HepG2 (cell line): ENCODE data around the gene PYGO2. TPM values are rescaled to one million over a fixed set of nuclear protein-coding genes. Genes with fewer than 3 reads are reported as not detected.

Experiments
- ATAC-seq: fragments of 200-7000 bp; cut with Tn5 transposase; 3 replicates; pipeline ENCODE4 v1.9.1; 2020; ENCODE audit warnings: mild to moderate bottlenecking, moderate library complexity
- BruUV-seq: library from RNA; stranded (reverse); fragments of 400-500 nt; replicated peaks from 2 replicates; lab custom pipeline; 2021; lab: Mats Ljungman, UMichigan
- CTCF ChIA-PET: fragments of 300-600 bp; formaldehyde crosslinking; extraction: SDS; loops from one replicate; lab custom pipeline; 2021; ENCODE audit warnings: low total read pairs, inconsistent platforms, low intra/inter-chr PET ratio; lab: Yijun Ruan, JAX
- POLR2A ChIA-PET: fragments of 350-600 bp; sonication (Branson Sonifier 250); formaldehyde crosslinking; loops from one replicate; lab custom pipeline; 2020; ENCODE audit warnings: antibody characterized with exemption, inconsistent platforms; lab: Yijun Ruan, JAX
- DNase-seq: peaks from one replicate; pipeline ENCODE4 v3.0.0-alpha.2; 2015; ENCODE audit warnings: low spot score
- FAIRE-seq: peaks from 3 replicates; lab custom pipeline; 2011; peaks lifted over from hg19 to GRCh38; lab: Jason Lieb, UNC
- H2AFZ ChIP-seq: one replicate; pipeline ENCODE4 v1.6.1; 2011; ENCODE audit warnings: low read length, inconsistent platforms
- H3K27ac ChIP-seq: fragments of 300-600 bp; 3 replicates; pipeline ENCODE4 v1.8.0; 2011; ENCODE audit warnings: mixed run types, mild to moderate bottlenecking, mixed read lengths, low read length, inconsistent platforms; ENCODE audit not compliant: insufficient read depth; ENCODE audit errors: extremely low read length
- H3K27me3 ChIP-seq, 2 experiments: fragments of 200-600 bp in 1 of 2; 2 replicates in 1 of 2; 3 replicates in 1 of 2; pipeline versions ENCODE4 v1.6.0 to v1.8.0; 2011; ENCODE audit warnings: low read length in 2 of 2, mild to moderate bottlenecking in 2 of 2, moderate library complexity in 2 of 2, inconsistent platforms in 1 of 2; ENCODE audit not compliant: insufficient read depth in 2 of 2, control insufficient read depth in 1 of 2
- H3K36me3 ChIP-seq, 2 experiments: fragments of 200-600 bp in 1 of 2; replicated peaks in 1 of 2; 2 replicates in 1 of 2; 3 replicates in 1 of 2; pipeline versions ENCODE4 v1.5.1 to v1.8.0; 2011; ENCODE audit warnings: low read length in 2 of 2, inconsistent platforms in 1 of 2; ENCODE audit not compliant: insufficient read depth in 2 of 2, control insufficient read depth in 1 of 2
- H3K4me1 ChIP-seq: 2 replicates; pipeline ENCODE4 v1.5.1; 2012; ENCODE audit warnings: low read length, inconsistent platforms; ENCODE audit not compliant: insufficient read depth
- H3K4me2 ChIP-seq: 2 replicates; pipeline ENCODE4 v1.6.0; 2011; ENCODE audit warnings: low read depth, low read length, inconsistent platforms
- H3K4me3 ChIP-seq, 3 experiments: fragments of 200-600 bp in 1 of 3; sonication (generic), shearing (Covaris generic) in 1 of 3; replicated peaks in 1 of 3; 2 replicates each; pipeline ENCODE4 v1.5.1; 2011 to 2016; ENCODE audit warnings: low read length in 3 of 3, inconsistent platforms in 2 of 3, low read depth in 2 of 3, mild to moderate bottlenecking in 2 of 3, control low read depth in 1 of 3, mixed read lengths in 1 of 3; ENCODE audit not compliant: insufficient read depth in 1 of 3
- H3K79me2 ChIP-seq: one replicate; pipeline ENCODE4 v1.6.1; 2011; ENCODE audit warnings: low read length, inconsistent platforms; ENCODE audit not compliant: insufficient read depth
- H3K9ac ChIP-seq: 2 replicates; pipeline ENCODE4 v1.6.0; 2011; ENCODE audit warnings: mild to moderate bottlenecking, low read depth, low read length, inconsistent platforms; ENCODE audit not compliant: insufficient read depth
- H3K9me3 ChIP-seq: 2 replicates; pipeline ENCODE4 v1.5.1; 2012; ENCODE audit warnings: mild to moderate bottlenecking, low read length
- H4K20me1 ChIP-seq: 2 replicates; pipeline ENCODE4 v1.6.0; 2011; ENCODE audit warnings: inconsistent platforms, mild to moderate bottlenecking, low read length, moderate library complexity; ENCODE audit not compliant: insufficient read depth
- BRCA1 ChIP-seq: sonication (generic); formaldehyde crosslinking; IDR thresholded peaks from 2 replicates; pipeline ENCODE4 v1.4.0; 2020; ENCODE audit warnings: missing genetic modification reagents
- BRD4 ChIP-seq: sonication (generic); formaldehyde crosslinking; IDR thresholded peaks from 2 replicates; pipeline ENCODE4 v1.4.0; 2020; ENCODE audit warnings: missing genetic modification reagents
- CCDC6 ChIP-seq: sonication (generic); formaldehyde crosslinking; IDR thresholded peaks from 2 replicates; pipeline ENCODE4 v1.8.1; 2022; ENCODE audit warnings: mild to moderate bottlenecking, missing genetic modification reagents, moderate library complexity
- ETV6 ChIP-seq: sonication (generic); formaldehyde crosslinking; conservative IDR thresholded peaks from 2 replicates; pipeline ENCODE4 v1.4.0; 2020; ENCODE audit warnings: missing genetic modification reagents
- FOXJ3 ChIP-seq: sonication (generic); formaldehyde crosslinking; IDR thresholded peaks from 2 replicates; pipeline ENCODE4 v1.4.0; 2020; ENCODE audit warnings: missing genetic modification reagents, mild to moderate bottlenecking, borderline replicate concordance
- HOXA5 ChIP-seq: sonication (generic); formaldehyde crosslinking; IDR thresholded peaks from 2 replicates; pipeline ENCODE4 v1.4.0; 2020; ENCODE audit warnings: missing genetic modification reagents
- KLF16 ChIP-seq, 2 experiments: sonication (generic) in 1 of 2; formaldehyde crosslinking in 1 of 2; IDR thresholded peaks; 2 replicates each; pipeline versions ENCODE4 v1.6.1 to v1.8.0; 2016 to 2023; ENCODE audit warnings: missing genetic modification reagents in 2 of 2, missing compliant biosample characterization in 1 of 2
- MEIS2 ChIP-seq: sonication (generic); formaldehyde crosslinking; IDR thresholded peaks from 2 replicates; pipeline ENCODE4 v1.9.0; 2021; ENCODE audit warnings: mild to moderate bottlenecking, missing genetic modification reagents
- MXI1 ChIP-seq: IDR thresholded peaks from 3 replicates; pipeline ENCODE4 v1.6.1; 2012; ENCODE audit warnings: low read depth, low read length, inconsistent platforms, borderline replicate concordance
- SAP130 ChIP-seq: IDR thresholded peaks from 2 replicates; pipeline ENCODE4 v1.6.1; 2016; ENCODE audit warnings: low read depth
- SNAPC5 ChIP-seq: sonication (generic); formaldehyde crosslinking; IDR thresholded peaks from 2 replicates; pipeline ENCODE4 v1.8.1; 2023; ENCODE audit warnings: mild to moderate bottlenecking, missing genetic modification reagents, borderline replicate concordance
- ZC3H4 ChIP-seq: sonication (generic); formaldehyde crosslinking; IDR thresholded peaks from 2 replicates; pipeline ENCODE4 v1.4.0; 2020; ENCODE audit warnings: missing genetic modification reagents, borderline replicate concordance
- ZFP37 ChIP-seq: sonication (generic); formaldehyde crosslinking; IDR thresholded peaks from 2 replicates; pipeline ENCODE4 v1.4.0; 2020; ENCODE audit warnings: missing genetic modification reagents, borderline replicate concordance
- ZNF232 ChIP-seq: sonication (generic); formaldehyde crosslinking; IDR thresholded peaks from 2 replicates; pipeline ENCODE4 v1.4.0; 2020; ENCODE audit warnings: missing genetic modification reagents, borderline replicate concordance
- ZNF282 ChIP-seq: fragments of 450-650 bp; IDR thresholded peaks from 2 replicates; pipeline ENCODE4 v1.6.1; 2018; ENCODE audit not compliant: partially characterized antibody
- ZNF337 ChIP-seq: sonication (generic); formaldehyde crosslinking; IDR thresholded peaks from 2 replicates; pipeline ENCODE4 v1.5.1; 2020; ENCODE audit warnings: missing genetic modification reagents, low read depth, mild to moderate bottlenecking, borderline replicate concordance
- ZNF558 ChIP-seq: sonication (generic); formaldehyde crosslinking; IDR thresholded peaks from 2 replicates; pipeline ENCODE4 v1.9.0; 2022; ENCODE audit warnings: mild to moderate bottlenecking, missing genetic modification reagents, borderline replicate concordance
- ZNF672 ChIP-seq: sonication (generic); formaldehyde crosslinking; IDR thresholded peaks from 2 replicates; pipeline ENCODE4 v1.8.1; 2022; ENCODE audit warnings: missing genetic modification reagents
- ZSCAN21 ChIP-seq: sonication (generic); formaldehyde crosslinking; IDR thresholded peaks from 2 replicates; pipeline ENCODE4 v1.8.0; 2022; ENCODE audit warnings: mild to moderate bottlenecking, missing genetic modification reagents, moderate library complexity, borderline replicate concordance
- WGBS: methylation state at CpG from one replicate; pipeline ENCODE4 v1.1.6; 2017; ENCODE audit warnings: low lambda C conversion rate; 5-methylcytosine and 5-hydroxymethylcytosine counted together
- in situ Hi-C: cut with HindIII; loops from 2 replicates; pipeline ENCODE4 v1.10.0; 2017; ENCODE audit warnings: low pct_unique_long_range_greater_than_20kb; ENCODE audit not compliant: extremely low pct_ligation_motif_present
- intact Hi-C: fragments of 100-400 bp; cut with micrococcal nuclease; formaldehyde crosslinking; loops from one replicate; pipeline ENCODE4 v1.10.0; 2022; ENCODE audit not compliant: unreplicated experiment
- polyA plus RNA-seq, 8 experiments: library from polyadenylated mRNA; depleted of rRNA in 3 of 8; stranded (reverse) in 7 of 8; unstranded in 1 of 8; fragments of >200 nt; fragmentation: Illumina TruSeq in 4 of 8; extraction: Trizol in 4 of 8; gene quantifications; 2 replicates each; pipeline versions ENCODE4 v1.2.1 to v1.2.3, GENCODE V29; 2011 to 2016; ENCODE audit warnings: low read depth in 4 of 8, missing spikeins in 1 of 8, mixed read lengths in 1 of 8; ENCODE audit not compliant: insufficient read depth in 1 of 8
- total RNA-seq, 5 experiments: library from RNA; depleted of rRNA; stranded (reverse); fragments of >200 nt; fragmentation: Illumina TruSeq; extraction: Trizol; gene quantifications; 2 replicates each; pipeline ENCODE4 v1.2.3, GENCODE V29; 2016; ENCODE audit warnings: low read depth in 1 of 5
- TF ChIP-seq, protein P1 (sequence below): IDR thresholded peaks from 2 replicates; pipeline ENCODE4 v1.6.1; 2016; ENCODE audit warnings: low read depth, control low read depth
- TF ChIP-seq, protein P2 (sequence below): sonication (generic); formaldehyde crosslinking; IDR thresholded peaks from 2 replicates; pipeline ENCODE4 v1.4.0; 2020; ENCODE audit warnings: missing genetic modification reagents

Gene PYGO2
- total and polyA plus RNA-seq, 2 of the 13 experiments (the other 11 are each of a cell fraction or from before 2014, with no cell fraction given) = 20.3 to 21.8 TPM

DNA sequence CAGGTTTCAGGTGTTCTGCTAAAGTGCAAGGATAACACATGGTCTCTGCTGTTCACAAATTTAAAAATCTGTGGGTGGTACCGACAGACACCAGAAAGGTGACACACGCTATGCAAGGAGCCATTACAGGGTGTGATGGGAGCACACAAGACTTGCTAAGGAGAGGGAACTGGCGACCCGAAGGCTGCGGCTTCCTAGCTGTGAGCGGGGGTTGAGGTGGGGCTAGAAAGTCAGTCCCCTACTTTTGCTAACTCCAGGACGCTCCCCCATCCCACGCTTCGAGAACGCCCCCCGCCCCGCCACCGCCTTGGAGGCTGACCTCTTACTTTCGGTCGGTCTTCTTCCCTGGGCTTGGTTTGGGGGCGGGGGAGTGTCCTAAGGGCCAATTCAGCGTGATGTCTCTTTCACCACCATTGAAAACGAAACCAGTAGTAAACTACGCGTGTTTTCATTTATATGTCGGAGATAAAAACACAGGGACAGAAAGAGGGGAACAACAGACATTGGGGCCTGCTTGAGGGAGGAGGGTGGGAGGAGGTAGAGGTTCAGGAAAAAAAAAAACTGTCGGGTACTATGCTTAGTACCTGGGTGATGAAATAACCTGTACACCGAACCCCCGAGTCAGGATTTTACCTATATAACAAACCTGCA is 14.0 kb upstream of the PYGO2 start:
- no peak for DNase-seq
- Histone ChIP-seq H4K20me1 (no peaks in the 10 kb centered on the region), H3K79me2 (peaks cover 57% of the 10 kb centered on the region), H2AFZ (no peak overlapping the region), H3K4me2 (peak overlapping the region; percentile 93), H3K9ac (peak overlapping the region; percentile 98), H3K4me1 (peaks cover 49% of the 10 kb centered on the region), H3K36me3 (peaks cover 2 to 18% of the 10 kb centered on the region in 2 experiments), H3K4me3 (peak overlapping the region; percentile 67 to 84 (median 72)), H3K9me3 (no peaks in the 10 kb centered on the region), H3K27ac (peak overlapping the region; percentile 100), H3K27me3 (no peaks in the 10 kb centered on the region; a peak in 1 of 5 replicates)
- BruUV-seq = TSS peak; percentile 73
- intact Hi-C loops = loop anchor here (2.0 kb wide), 1 partner anchor 87 kb away; the partner anchor contains the start of gene EFNA4
- POLR2A ChIA-PET = interaction anchor here (0.7 to 6.6 kb wide), 9 partner anchors 12 to 76 kb away, joined by 3 to 148 read pairs (median 4); partner anchors contain the start of genes ADAM15, LENEP, PBXIP1 and PYGO2
- in situ Hi-C loops = no loop called here
- CTCF ChIA-PET = interaction anchor here (1.1 kb wide), 1 partner anchor 42 kb away, joined by 3 read pairs; no protein-coding TSS in a partner anchor
- ATAC-seq = no peak
- no peak for FAIRE-seq
- WGBS = 1% methylated on average over 22 of the region's 24 CpGs
- TF ChIP-seq ZNF672 (CRISPR knock-in tag) (no peak), ZNF558 (CRISPR knock-in tag) (no peak), SAP130 (CRISPR knock-in tag) (0 out of 2 replicates have a peak, but pooled peaks have one; percentile 11), FOXJ3 (CRISPR knock-in tag) (0 out of 2 replicates have a peak, but pooled peaks have one; percentile 8), BRD4 (CRISPR knock-in tag) (peak; percentile 40; the same call in 1 of the 2 replicates), HOXA5 (CRISPR knock-in tag) (0 out of 2 replicates have a peak, but pooled peaks have one; percentile 34), KLF16 (CRISPR knock-in tag; IDR thresholded peaks at IDR 0.05) (peak in 1 of 2 experiments; percentile 22; a peak in 1 of 4 replicates), ZC3H4 (CRISPR knock-in tag) (peak; percentile 47; the same call in 1 of the 2 replicates), ZNF337 (CRISPR knock-in tag) (no peak), SNAPC5 (CRISPR knock-in tag) (no peak), ETV6 (CRISPR knock-in tag) (no peak), BRCA1 (0 out of 2 replicates have a peak, but pooled peaks have one; percentile 15), ZNF232 (0 out of 2 replicates have a peak, but pooled peaks have one; percentile 6), ZSCAN21 (CRISPR knock-in tag) (0 out of 2 replicates have a peak, but pooled peaks have one; percentile 69), CCDC6 (CRISPR knock-in tag) (0 out of 2 replicates have a peak, but pooled peaks have one; percentile 26), MEIS2 (CRISPR knock-in tag) (no peak), ZNF282 (no peak), MXI1 (peak; percentile 22; the same call in 1 of the 3 replicates), ZFP37 (CRISPR knock-in tag) (no peak)
- TF ChIP-seq, protein P1, sequence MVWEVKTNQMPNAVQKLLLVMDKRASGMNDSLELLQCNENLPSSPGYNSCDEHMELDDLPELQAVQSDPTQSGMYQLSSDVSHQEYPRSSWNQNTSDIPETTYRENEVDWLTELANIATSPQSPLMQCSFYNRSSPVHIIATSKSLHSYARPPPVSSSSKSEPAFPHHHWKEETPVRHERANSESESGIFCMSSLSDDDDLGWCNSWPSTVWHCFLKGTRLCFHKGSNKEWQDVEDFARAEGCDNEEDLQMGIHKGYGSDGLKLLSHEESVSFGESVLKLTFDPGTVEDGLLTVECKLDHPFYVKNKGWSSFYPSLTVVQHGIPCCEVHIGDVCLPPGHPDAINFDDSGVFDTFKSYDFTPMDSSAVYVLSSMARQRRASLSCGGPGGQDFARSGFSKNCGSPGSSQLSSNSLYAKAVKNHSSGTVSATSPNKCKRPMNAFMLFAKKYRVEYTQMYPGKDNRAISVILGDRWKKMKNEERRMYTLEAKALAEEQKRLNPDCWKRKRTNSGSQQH = 0 out of 2 replicates have a peak, but pooled peaks have one; percentile 7
- TF ChIP-seq, protein P2, sequence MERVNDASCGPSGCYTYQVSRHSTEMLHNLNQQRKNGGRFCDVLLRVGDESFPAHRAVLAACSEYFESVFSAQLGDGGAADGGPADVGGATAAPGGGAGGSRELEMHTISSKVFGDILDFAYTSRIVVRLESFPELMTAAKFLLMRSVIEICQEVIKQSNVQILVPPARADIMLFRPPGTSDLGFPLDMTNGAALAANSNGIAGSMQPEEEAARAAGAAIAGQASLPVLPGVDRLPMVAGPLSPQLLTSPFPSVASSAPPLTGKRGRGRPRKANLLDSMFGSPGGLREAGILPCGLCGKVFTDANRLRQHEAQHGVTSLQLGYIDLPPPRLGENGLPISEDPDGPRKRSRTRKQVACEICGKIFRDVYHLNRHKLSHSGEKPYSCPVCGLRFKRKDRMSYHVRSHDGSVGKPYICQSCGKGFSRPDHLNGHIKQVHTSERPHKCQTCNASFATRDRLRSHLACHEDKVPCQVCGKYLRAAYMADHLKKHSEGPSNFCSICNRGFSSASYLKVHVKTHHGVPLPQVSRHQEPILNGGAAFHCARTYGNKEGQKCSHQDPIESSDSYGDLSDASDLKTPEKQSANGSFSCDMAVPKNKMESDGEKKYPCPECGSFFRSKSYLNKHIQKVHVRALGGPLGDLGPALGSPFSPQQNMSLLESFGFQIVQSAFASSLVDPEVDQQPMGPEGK = 0 out of 2 replicates have a peak, but pooled peaks have one; percentile 43
